Astrocyte (in vitro differentiated cells and primary cell): ENCODE results near the gene ESF1.

Source experiments
- EZH2 ChIP-seq: IDR thresholded peaks from 2 replicates; pipeline ENCODE4 v1.6.1; 2012; ENCODE audit warnings: mild to moderate bottlenecking, low read length, inconsistent platforms; ENCODE audit not compliant: insufficient read depth
- TF ChIP-seq, protein P1 (sequence below): IDR thresholded peaks from 2 replicates; pipeline ENCODE4 v1.5.1; 2011; ENCODE audit warnings: low read depth, mild to moderate bottlenecking, inconsistent platforms, low read length, moderate library complexity; ENCODE audit not compliant: insufficient read depth

DNA sequence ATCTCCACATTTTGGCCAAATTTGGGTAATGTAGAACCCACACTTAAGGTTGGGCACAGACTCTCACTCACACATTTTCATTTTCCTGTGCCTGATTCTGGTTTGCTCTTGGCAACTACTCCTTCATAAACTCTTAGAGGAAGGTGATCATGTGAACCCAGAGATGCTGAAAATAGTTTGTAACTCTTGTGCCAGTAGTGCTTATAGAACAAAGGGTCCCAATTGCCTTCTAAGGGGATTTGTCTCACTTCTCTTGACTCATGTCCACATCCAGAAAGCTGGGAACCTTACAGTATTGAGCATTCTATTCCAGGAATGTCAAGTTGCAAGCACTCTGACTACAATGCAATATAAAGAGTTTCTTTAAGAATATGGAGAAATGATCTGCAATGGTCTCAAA is 84.0 kb downstream of the ESF1 start:
- TF ChIP-seq, protein P1, sequence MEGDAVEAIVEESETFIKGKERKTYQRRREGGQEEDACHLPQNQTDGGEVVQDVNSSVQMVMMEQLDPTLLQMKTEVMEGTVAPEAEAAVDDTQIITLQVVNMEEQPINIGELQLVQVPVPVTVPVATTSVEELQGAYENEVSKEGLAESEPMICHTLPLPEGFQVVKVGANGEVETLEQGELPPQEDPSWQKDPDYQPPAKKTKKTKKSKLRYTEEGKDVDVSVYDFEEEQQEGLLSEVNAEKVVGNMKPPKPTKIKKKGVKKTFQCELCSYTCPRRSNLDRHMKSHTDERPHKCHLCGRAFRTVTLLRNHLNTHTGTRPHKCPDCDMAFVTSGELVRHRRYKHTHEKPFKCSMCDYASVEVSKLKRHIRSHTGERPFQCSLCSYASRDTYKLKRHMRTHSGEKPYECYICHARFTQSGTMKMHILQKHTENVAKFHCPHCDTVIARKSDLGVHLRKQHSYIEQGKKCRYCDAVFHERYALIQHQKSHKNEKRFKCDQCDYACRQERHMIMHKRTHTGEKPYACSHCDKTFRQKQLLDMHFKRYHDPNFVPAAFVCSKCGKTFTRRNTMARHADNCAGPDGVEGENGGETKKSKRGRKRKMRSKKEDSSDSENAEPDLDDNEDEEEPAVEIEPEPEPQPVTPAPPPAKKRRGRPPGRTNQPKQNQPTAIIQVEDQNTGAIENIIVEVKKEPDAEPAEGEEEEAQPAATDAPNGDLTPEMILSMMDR, result no peak
- no peak for TF ChIP-seq EZH2
